VCaP (cell line): ENCODE data around the gene OTOP1.
"Not testable (repeated sequence)": the region's sequence is repeated elsewhere in the genome, so short reads cannot be mapped to it uniquely, and the experiment has no call there.

Experiments
- H3K27ac ChIP-seq: fragments of 450-650 bp; 2 replicates; pipeline ENCODE4 v1.5.1; 2017
- TF ChIP-seq, protein P1 (sequence below): fragments of 450-650 bp; conservative IDR thresholded peaks from 2 replicates; pipeline ENCODE4 v1.5.1; 2017; ENCODE audit warnings: mild to moderate bottlenecking, moderate library complexity

The OTOP1 gene

DNA sequence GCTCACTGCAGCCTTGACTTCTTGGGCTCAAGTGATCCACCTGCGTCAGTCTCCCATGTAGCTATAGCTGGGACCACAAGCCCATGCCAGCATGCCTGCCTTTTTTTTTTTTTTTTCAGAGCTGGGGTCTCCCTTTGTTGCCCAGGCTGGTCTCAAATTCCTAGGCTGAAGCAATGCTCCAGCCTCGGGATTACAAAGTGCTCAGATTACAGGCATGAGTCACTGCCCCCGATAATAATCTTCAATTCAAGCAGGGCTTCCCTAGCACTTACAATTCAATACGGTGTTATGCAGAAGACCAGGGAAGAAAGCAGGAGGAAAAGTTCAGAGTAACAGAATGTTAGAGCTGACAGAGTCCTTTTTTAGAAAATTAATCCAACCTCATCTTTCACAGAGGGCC, 26.1 kb downstream of the OTOP1 start:
- H3K27ac ChIP-seq, result no peak overlapping the region
- TF ChIP-seq, protein P1, sequence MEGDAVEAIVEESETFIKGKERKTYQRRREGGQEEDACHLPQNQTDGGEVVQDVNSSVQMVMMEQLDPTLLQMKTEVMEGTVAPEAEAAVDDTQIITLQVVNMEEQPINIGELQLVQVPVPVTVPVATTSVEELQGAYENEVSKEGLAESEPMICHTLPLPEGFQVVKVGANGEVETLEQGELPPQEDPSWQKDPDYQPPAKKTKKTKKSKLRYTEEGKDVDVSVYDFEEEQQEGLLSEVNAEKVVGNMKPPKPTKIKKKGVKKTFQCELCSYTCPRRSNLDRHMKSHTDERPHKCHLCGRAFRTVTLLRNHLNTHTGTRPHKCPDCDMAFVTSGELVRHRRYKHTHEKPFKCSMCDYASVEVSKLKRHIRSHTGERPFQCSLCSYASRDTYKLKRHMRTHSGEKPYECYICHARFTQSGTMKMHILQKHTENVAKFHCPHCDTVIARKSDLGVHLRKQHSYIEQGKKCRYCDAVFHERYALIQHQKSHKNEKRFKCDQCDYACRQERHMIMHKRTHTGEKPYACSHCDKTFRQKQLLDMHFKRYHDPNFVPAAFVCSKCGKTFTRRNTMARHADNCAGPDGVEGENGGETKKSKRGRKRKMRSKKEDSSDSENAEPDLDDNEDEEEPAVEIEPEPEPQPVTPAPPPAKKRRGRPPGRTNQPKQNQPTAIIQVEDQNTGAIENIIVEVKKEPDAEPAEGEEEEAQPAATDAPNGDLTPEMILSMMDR, result no peak

DNA sequence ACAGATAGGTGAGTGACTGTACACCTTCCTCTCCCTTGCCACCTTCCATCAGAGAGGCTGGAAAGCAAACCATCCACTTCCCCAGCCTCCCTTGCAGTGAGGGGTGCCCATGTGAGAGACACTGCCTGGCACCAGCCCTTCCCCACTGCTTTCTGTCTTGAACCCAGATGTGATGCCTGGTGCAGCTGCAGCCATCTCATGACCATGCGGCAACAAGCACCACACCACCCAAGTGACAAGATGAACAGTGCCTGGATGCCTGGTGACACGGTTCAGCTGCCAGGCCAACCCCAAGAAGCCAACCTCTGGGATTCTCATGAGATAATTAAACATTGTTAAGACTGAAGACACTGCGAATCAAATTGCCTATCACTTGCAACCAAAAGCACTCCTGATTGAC, 31.4 kb downstream of the OTOP1 start:
- H3K27ac ChIP-seq, result no peak overlapping the region
- TF ChIP-seq, protein P1, result no peak

DNA sequence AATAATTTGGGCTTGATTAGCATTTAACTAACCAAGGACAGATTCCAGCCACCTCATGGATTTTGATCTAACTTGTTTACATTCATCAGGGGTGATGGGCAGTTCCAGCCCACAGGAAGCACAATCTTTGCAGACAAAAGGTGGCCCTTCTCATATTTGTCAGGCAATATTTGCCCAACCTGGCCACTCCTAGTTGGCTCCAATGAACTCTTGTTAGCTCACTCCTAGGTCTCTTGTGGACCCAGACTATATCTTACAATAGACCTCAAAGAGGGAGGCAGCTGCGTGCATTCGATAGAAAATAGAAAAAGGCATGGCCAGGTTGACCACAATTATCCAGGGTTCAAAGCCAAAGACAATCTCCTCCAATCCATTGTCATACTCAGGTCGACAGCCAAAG, 38.2 kb downstream of the OTOP1 start:
- not testable (repeated sequence) for H3K27ac ChIP-seq

DNA sequence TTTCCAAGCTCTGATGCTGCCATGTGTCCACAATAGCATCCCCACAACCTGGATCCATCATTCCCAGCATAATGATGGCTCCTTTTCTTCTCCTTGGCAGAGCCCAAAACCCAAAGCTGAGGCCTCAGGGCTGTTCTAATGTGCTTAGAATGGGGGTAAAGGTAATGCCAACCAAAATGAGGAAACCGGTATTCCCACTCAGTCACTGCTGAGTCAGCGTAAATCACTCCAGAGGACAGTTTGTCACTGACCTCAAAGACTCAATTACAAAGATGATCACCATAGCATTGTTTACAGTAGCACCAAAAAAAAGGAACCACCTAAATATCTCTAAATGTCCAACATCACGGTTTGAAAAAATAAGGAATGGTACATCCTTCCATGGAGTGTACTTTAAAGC, 41.2 kb downstream of the OTOP1 start:
- H3K27ac ChIP-seq, result no peak overlapping the region
- TF ChIP-seq, protein P1, result no peak

DNA sequence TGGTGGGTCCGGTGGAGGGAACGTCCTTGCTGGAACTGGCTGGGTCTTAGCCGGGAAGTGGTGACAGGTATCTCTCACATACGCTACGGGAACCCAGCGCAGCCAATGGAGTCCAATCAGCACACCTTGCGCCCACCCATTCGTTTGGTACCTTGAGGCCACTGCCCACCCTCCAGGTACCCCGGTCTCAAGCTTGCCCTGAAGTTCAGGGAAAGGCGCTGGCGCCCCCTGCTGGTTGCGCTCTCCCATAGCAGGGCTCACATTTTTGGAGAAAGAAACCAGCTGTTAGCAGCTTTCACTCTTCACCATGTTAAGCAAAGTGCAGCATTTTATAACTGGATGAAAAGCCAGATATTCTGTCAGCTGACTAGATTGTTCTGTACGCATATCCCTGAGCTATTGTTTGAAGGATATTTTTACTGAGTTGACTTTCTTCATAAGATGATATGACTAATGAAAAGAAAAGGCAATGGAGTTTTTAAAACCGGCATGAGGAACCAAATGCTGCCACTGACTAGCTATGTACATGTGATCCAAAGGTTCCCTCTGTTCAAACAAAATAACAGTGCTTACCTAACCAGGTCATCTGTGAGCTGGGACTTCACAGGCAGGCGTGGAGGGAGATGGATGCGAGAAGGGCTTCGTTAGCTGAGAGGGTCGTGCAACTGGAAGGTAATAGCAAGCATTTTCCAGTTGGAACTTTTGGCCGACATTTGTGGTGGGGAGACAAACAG, 43.7 kb downstream of the OTOP1 start:
- TF ChIP-seq, protein P1, result peak; percentile 75
- no peak overlapping the region for H3K27ac ChIP-seq

DNA sequence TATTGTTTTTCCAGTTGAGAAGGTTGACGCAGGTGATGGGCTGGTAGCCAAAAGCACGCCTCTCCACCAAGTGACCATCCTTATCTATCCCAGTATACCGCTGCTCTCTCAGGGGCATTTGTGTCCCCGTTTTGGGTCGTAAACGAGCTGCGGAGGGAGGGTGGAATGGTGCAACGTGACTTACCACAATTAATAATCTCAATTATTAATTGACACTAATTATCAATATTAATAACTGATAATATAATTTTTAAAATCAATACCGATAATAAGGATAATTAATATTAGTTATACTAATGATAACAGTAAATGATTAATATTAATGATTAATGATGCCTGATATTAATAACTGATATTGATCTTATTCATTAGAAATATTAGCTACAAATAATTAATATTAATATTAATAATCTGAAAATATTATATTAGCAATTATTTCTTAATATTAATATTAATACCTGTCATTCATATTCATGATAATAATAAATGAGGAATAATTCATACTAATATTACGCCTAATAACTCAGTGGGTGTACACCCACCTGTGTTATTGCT, 56.1 kb downstream of the OTOP1 start:
- H3K27ac ChIP-seq, result no peak overlapping the region
- TF ChIP-seq, protein P1, result no peak

DNA sequence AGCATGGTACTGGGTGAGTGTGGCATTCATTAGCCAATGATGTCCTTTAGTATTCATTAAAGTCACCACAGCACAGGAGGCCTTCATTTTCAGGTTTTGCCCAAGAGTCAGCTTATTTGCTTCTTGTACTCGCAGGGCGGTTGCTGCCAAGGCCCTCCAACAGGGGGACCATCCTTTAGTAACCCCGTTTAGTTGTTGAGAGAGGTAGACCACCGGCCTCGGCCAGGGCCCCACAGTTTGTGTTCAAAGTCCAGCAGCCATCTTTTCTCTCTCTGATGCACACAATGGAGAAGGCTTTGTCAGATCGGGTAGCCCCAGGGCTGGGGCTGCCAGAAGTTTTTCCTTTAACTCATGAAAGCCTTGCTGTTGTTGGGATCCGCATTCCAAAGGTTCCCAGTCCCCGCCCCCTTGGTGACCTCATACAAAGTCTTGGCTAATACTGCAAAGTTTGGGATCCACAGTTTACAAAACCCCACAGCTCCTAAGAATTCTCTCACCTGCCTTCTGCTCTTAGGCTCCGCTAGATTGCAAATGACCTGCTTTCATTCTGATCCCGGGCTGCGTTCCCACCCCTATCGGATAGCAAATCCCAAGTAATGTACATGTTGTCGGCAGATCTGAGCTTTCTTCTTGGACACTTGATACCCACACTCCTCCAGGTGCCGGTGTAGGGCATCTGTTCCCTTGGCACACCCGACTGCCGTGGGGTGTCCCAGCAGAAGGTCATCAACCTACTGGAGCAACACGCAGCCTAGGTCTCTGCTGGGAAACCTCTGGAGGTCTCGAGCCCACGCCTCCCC, 58.5 kb downstream of the OTOP1 start:
- H3K27ac ChIP-seq, result not testable (repeated sequence)

DNA sequence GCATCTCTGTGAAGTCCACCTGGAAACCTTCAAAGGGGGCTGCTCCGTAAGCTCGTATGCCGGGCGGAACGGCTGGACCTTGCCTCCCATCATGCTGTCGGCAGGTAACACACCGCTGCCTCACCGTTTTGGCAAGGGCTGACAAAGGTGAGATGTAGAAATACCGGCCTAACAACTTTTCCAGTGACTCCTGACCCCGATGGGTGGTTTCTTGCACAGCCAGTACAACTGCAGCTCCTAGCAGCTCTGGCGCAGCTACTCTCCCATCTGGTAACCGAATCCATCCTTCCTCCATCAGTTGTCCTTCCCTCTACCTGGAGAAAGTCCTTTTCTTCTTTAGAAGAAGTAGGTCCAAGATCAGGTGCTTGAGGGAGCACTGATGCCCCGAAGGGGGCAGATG, 59.7 kb downstream of the OTOP1 start:
- H3K27ac ChIP-seq, result not testable (repeated sequence)

DNA sequence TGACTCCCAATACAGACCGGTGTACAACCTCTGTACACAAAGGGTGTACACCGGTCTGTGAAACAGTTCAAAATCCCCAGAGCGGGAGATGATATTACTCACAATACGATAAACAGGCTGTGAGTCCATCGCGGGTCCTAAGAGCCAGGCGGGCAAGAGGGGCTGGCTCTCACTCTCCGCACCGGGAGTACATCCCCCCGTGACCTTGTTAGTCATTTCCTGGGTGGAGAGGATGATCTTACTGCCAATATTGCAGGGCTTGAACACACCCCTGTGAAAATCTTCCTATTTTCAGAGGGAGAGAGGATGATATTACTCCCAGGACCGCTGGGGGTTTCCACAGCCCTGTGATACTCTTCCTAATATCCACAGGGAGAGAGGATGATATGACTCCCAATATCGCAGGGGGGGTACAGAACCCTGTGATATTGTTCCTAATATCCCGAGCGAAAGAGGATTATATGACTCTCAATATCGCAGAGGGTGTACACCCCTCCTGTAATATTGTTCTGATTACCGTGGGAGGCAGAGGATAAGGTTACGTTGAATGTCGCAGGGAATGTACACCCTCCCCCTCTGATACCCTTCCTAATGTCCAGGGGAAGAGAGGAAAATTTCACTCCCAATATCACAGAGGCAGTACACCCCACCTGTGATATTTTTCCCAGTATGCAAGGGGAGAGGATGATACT, 60.9 kb downstream of the OTOP1 start:
- not testable (repeated sequence) for H3K27ac ChIP-seq

DNA sequence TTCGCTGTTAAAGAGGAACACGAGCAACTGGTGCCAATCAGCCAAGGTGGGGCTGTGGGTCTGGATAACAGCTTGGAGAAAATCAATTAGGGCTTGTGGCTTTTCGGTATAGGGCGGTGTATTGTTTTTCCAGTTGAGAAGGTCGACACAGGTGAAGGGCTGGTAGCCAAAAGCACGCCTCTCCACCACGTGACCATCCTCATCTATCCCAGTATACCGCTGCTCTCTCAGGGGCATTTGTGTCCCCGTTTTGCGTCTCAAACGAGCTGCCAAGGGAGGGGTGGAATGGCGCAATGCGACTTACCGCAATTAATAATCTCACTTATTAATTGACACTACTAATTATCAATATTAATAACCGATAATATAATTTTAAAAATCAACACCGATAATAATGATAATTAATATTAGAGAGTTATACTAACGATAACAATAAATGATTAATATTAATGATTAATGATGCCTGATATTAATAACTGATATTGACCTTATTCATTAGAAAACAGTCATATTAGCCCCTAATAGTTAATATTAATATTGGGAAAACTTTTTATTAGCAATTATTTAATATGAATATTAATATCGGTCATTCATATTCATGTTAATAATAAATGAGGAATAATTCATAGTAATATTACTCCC, 62.1 kb downstream of the OTOP1 start:
- H3K27ac ChIP-seq, result not testable (repeated sequence)

DNA sequence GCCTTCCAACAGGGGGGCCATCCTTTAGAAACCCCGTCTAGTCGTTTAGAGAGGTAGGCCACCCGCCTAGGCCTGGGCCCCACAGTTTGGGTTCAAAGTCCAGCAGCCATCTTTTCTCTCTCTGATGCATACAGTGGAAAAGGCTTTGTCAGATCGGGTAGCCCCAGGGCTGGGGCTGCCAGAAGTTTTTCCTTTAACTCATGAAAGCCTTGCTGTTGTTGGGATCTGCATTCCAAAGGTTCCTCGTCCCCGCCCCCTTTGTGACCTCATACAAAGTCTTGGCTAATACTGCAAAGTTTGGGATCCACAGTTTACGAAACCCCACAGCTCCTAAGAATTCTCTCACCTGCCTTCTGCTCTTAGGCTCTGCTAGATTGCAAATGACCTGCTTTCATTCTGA, 64.5 kb downstream of the OTOP1 start:
- H3K27ac ChIP-seq, result not testable (repeated sequence)

DNA sequence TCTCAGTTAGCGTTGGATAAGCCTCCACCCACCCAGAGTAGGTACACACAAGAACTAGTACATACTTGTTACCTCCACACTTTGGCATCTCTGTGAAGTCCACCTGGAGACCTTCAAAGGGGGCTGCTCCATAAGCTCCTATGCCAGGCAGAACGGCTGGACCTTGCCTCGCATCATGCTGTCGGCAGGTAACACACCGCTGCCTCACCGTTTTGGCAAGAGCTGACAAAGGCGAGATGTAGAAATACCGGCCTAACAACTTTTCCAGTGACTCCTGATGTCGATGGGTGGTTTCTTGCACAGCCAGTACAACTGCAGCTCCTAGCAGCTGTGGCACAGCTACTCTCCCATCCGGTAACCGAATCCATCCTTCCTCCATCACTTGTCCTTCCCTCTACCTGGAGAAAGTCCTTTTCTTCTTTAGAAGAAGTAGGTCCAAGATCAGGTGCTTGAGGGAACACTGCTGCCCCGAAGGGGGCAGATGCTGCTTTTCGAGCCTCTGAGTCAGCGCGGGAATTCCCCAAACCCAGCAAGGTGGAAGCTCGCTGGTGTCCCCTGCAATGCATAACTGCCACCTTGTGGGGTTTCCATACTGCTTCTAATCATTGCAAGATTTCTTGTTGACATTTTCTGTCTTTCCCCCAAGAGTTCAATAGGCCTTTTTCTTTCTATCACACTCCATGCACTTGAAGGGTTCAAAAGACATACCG, 65.6 kb downstream of the OTOP1 start:
- H3K27ac ChIP-seq, result not testable (repeated sequence)
